GM21423 (cell line): ENCODE data around the gene PHB1.
"Not testable (repeated sequence)": the region's sequence is repeated elsewhere in the genome, so short reads cannot be mapped to it uniquely, and the experiment has no call there.

Source experiments
- ATAC-seq: cut with Tn5 transposase; IDR thresholded peaks from one replicate; pipeline ENCODE4 v1.9.1; 2021; ENCODE audit warnings: mild to moderate bottlenecking, moderate library complexity; ENCODE audit not compliant: unreplicated experiment

PHB1 gene

GRCh38 chr17:49406421-49407061, 8.1 kb downstream of the PHB1 start:
- ATAC-seq: no peak

GRCh38 chr17:49404906-49405305, 9.8 kb downstream of the PHB1 start:
- no peak for ATAC-seq

DNA sequence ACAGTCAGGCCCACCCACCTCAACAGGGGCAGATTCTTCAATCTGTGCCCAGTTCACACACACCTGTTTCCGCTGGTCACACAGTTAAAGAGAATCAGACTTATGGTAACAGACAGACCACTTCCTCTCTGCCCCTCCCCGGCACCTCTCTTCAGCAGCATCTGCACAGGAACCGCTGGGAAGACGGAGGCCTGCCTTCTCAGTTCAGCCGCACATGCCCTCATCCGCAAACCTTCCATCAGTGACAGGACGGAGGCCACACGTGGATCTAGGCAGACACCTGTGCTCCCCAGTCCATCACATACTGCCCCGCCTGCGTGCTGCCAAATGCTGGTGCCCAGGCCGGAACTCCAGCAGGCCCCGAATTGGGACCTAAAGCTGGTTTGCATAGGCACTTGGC, 10.3 kb downstream of the PHB1 start:
- ATAC-seq: peak; percentile 70

DNA sequence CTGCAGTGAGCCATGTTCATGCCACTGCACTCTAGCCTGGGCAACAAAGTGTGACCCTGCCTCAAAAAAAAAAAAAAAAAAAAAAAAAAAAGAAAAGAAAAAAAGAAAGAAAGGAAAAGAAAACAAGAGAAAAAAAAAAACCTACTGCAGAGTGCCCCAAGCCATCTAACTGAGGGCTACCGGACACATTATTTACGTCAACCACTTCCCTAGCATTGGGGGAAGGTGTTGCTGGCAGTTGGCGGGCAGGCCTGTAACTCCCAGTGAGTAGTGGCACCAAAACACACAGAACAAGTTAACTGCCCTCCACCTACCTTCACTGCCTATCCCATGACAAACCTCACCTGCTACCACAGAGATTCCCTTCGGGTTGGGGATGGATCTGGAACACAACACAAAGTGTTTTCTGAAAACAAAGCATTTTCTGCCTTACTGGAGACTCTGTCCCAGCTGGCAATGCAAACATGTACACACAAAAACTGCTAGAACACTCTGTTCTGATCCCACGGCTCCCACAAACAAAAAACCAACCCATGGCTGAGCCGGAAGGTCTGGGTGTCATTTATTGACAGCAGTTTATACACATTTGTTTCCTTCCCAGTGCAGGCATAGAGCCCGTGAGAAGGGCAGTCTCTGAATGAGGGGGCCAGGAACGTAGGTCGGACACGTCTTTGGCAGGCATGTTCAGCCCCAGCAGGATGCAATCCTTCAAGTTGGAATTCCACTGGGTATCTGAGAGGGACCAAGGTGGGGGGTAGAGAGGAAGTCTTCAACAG, 11.0 kb downstream of the PHB1 start:
- ATAC-seq: no peak

DNA sequence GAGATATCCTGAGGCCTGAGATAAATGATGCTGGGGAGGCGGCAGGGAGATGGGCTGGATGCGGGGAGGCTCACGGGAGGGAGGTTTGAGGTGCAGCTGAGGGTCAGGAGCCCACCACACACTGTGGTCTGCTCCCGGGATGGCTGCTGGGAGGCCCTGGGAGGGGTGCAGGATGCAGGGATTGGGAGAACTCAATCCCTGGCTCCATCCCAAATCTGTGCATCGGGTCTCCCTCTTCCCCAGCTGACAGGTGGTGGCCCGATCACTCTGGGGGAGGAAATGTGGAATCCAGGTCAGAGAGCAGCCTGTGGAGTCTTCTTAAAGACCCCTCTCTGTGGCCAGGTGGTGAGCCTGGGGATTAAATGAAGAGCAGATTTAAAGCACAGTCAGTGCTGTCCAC, 12.0 kb downstream of the PHB1 start:
- no peak for ATAC-seq

DNA sequence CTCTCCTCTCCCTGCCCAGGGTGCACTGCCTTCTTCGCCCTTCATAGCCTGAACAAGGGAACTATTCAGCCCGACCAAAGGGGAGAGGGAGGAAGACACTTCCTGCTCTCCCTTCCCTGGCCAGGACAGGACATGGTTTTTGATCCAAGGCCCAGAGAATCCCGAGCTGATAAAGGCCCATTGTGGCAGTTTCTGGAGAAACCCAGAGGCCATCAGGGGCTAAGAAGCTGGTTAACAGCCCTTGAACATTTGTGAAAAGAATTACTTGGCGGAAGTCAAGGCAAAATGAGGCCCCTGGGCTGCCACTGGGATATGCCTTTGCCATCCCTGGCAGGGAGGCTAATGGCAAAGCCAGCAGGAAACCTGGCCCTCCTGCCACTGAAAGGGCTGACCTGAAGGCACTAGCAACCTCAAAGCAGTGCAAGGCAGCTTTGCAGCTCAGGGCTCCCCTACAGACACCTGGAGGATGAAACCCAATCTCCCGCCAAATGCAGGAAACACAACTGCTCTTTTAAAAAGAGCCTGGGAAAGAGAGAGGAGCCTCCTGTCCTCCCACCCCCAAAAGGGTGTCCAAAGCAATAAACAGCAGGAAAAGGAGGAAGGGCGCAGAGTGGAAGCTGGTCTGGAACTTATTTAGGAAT, 12.6 kb downstream of the PHB1 start:
- ATAC-seq: no peak

DNA sequence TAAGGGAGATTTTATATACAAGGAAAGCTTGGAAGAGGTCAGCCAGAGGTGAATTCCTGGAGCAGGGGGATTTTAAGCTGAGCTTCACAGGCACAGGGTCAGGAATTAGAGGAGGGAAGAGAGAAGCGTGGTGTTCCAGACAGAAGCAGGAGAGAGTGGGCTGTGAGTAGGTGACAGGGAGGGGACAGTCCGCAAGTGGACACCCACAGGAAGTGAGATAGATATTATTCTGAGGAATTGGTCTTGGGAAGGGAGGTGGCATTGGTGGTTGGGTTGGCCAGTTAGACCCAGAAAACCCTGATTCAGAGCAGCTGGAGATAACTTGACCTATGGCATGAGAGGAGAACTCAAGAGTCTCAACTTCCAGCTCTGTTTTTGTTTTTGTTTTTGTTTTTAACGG, 14.7 kb downstream of the PHB1 start:
- no peak for ATAC-seq

DNA sequence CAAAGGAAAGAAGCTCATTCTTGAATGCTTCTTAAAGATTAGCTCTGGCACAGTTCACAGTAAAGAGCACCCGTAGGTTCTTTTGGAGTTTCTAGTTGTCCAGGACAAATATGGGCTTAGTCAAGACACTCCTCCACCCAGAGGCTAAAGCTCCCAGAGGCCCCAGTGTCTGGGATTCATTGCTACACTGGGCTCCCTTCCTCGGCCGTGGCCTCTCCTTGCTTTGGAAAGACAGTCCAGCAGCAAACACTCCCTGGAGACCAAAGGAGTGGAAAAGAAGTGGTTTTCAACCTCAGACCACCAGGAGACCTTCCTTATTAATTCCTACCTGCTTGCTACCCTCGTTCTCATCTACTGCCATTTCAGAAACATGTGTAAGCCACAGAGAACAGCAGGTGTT, 17.1 kb downstream of the PHB1 start:
- no peak for ATAC-seq

- ATAC-seq: no peak
These were observed 21.0 kb downstream of the PHB1 start for GRCh38 chr17:49393491-49394255.

DNA sequence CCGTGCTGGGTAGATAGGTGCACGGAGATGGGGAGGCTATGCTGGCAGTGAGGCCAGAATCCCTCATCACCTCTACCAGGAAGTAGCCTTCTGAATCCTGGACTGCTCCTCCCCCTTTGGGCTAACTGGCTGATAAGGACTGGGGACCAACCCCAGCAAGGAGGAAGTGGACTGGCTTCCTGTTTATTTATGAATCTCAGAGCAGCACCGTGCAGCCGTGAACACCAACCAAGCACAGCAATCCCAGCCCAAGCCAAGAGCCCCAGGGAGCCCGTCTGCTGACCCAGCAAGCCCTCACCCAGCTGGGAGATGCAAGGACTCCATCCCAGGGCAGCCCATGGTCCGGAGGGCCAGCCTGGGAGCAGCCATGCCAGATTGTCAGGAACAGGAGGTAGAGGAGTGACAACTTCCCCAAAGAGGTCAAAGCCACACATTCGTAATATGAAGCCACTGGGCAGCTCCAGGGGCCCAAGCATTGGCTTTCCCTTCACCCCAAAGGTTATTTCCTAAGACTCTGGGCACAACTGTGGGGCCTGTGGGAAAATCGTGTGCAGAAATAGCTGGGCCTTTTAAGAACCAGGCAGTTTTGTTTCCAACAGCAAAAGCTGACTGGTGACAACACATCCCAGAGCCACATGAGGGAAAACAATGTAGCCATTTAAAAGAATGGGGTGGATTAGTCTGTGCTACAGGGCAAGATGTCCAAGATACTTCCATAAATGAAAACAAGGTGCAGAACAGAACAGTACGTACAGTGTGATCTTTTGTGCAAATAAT, 23.9 kb downstream of the PHB1 start:
- no peak for ATAC-seq

DNA sequence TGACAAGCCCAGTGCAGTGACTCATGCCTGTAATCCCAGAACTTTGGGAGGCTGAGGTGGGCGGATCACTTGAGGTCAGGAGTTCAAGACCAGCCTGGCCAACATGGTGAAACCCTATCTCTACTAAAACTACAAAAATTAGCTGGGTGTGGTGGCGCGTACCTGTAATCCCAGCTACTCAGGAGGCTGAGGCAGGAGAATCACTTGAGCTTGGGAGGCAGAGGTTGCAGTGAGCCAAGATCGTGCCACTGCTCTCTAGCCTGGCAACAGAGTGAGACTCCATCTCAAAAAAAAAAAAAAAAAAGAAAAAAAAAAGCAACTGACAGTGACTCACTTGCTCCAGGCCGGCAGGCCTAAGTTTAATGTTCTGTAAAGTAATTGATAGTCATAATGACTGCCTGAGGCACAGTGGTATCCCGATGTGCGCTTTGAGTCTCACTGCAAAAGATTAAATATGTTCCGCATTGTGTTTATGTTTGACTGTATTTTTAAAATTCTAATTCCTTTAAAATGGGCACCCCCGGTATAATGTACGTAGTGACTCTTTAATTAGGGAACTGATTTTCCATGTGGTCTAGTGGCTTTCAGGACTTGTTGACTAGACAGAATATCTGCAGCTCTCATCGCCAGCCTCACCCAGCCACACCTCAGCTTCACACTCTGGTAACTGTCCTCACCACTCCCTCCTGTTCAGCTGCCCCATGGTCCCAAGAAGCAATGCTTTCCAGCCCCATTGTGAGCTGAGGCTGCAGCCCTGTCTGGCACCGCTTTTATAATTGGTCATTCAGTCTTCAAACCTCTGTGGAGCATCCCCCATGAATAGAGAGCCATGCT, 25.0 kb downstream of the PHB1 start:
- ATAC-seq: not testable (repeated sequence)

- no peak for ATAC-seq
These were observed 25.8 kb downstream of the PHB1 start for GRCh38 chr17:49388692-49389513.

DNA sequence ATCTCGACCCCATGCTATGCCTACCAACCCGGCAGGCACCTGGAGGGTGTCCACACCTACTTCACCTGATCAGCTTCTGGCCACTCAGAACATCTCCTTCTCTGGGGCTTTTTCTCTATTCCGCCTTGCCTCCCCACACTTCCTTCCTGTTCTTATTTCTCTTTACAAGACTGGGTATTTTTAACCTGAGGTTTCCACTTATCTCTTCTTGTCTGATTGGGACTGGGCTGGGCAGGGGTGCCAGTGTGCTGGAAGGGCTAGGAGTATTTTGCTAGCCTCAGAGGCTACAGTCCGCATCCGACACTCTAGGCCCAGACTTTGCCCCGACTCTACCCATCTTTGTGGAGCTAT, 26.4 kb downstream of the PHB1 start:
- no peak for ATAC-seq

DNA sequence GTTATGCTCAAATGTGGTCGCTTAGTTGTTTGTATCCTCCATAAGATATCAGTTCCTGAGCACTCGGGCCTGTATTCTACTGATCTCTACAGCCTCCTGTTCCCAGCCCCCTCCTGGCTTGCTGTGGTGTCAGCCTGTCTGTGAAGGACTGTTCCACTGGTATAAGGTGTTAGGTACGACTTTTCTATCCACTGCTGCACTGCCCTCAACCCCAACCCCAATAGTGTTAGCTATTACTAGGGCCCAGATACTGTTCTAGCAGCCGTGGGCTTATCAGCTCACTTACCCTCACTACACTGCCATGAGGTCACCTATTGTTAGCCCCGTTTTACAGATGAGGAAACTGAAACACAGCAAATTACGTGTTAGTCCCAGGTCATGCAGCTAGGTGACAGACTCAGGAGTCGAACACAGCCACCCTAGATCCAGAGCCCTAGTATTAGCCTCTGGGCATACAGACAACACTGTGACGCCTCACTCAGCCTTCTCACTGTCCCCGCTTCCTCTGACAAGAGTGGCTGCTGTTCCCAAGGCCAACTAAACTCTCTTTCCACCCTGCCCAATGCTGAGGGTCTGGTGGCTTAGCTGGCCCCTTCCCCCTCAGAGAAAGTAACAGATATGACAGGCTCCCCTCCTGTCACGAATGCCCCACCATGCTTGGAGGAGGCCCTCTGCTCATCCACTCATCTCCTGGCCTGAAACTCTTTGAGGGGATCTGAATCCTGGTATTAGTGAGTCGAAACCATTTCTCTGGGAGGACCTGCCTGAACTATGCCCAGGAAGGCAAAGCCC, 27.0 kb downstream of the PHB1 start:
- no peak for ATAC-seq

DNA sequence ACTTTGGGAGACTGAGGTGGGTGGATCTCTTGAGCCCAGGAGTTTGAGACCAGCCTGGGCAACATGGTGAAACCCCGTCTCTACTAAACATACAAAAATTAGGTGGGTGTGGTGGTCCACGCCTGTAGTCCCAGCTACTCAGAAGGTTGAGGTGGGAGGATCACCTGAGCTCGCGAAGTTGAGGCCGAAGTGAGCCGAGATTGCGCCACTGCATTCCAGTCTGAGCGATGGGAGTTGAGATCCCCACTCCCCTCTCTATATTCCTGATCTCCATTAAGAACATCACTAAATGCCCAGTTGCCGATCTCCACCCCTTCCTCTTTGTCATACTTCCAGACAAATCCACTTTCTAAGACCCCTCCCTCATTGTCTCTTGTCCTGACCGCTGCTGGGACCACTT, 28.3 kb downstream of the PHB1 start:
- no peak for ATAC-seq

DNA sequence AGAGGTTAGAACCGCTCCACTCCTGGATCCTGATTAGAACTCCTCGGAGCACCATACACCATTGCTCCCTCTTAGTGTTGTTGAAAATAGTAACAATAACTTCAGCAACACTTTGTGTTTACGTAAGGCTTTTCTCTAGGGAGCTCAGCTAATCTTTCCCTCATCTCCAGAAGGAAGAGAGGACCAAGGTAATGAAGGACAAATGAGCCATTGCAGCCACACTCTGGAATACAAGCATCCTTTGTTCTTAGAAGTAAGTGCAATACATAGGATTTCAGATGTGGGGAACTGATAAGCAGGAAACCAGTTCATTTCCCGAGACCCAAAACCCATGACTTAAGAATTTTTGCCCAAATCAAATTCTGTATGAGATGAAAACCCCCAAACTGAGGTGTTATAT, 29.7 kb downstream of the PHB1 start:
- ATAC-seq: no peak

DNA sequence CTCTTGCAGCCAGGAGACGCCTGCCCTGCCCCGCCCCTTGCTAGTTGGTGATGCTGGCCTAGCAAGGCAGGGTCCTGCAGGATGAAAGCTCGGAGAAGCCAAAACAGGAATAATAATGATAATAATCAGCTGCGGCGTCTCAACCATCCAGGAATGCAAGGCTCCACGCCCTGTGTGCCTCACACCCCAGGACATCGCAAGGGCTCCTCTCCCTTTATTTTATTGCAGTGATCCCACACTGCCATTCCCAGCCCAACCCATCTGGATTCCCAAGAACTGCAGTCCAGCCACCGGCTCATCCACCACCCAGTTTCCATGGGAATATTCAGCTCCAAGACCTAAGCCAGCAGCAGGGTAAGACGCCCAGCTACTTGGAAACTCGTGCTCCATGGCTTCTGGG, 31.6 kb downstream of the PHB1 start:
- ATAC-seq: no peak

GRCh38 chr17:49382556-49382955, 32.1 kb downstream of the PHB1 start:
- ATAC-seq: no peak
